Measurements from ENCODE around the gene ECT2.

The ECT2 gene

GRCh38 chr3:172848910-172849309 lies 98.4 kb downstream of the ECT2 start:
- Histone ChIP-seq H2BK12ac (ENCODE audit: low read length) (no peak overlapping the region), H2AFZ (ENCODE audit: insufficient read depth, low read length, poor library complexity) (no peak overlapping the region), H3K23ac (ENCODE audit: low read length) (no peak overlapping the region), H3K4me1 (ENCODE audit: control insufficient read depth in 1 of 2, insufficient read depth in 2 of 2, low read length in 2 of 2) (no peaks in the 10 kb centered on the region), H2AK5ac (ENCODE audit: low read length) (no peak overlapping the region), H3K79me2 (ENCODE audit: control insufficient read depth, insufficient read depth, low read length, poor library complexity) (no peaks in the 10 kb centered on the region), H3K4me2 (ENCODE audit: low read length) (no peak overlapping the region), H3K79me1 (ENCODE audit: low read length) (no peaks in the 10 kb centered on the region), H3K36me3 (ENCODE audit: control insufficient read depth in 1 of 2, insufficient read depth in 2 of 2, low read length in 2 of 2) (no peaks in the 10 kb centered on the region), H4K91ac (ENCODE audit: low read depth, low read length) (no peak overlapping the region), H2BK120ac (ENCODE audit: insufficient read depth, low read length, poor library complexity) (no peak overlapping the region), H3K9me3 (ENCODE audit: insufficient read depth, low read depth, low read length) (no peaks in the 10 kb centered on the region), H3K14ac (ENCODE audit: low read length) (no peak overlapping the region), H4K12ac (ENCODE audit: low read depth, low read length) (no peak overlapping the region), H3K4ac (ENCODE audit: low read depth, low read length) (no peak overlapping the region), H3K9ac (ENCODE audit: low read length) (no peak overlapping the region), H3K27me3 (ENCODE audit: insufficient read depth, low read length) (no peaks in the 10 kb centered on the region), H3K18ac (ENCODE audit: low read length) (no peak overlapping the region), H3K27ac (ENCODE audit: low read depth, low read length) (no peak overlapping the region), H2BK5ac (ENCODE audit: low read depth, low read length, poor library complexity) (no peak overlapping the region), H3K4me3 (ENCODE audit: low read depth, low read length) (no peak overlapping the region), H4K8ac (ENCODE audit: low read depth, low read length) (no peak overlapping the region)
- peak; percentile 42 to 87 for DNase-seq
- no CpG with 5 or more reads among the region's 1 CpG for WGBS (ENCODE audit: extremely low coverage, insufficient coverage, insufficient read length)

- Histone ChIP-seq H3K9ac (ENCODE audit: low read length) (no peak overlapping the region), H3K4me2 (ENCODE audit: low read length) (no peak overlapping the region), H3K9me3 (ENCODE audit: insufficient read depth, low read depth, low read length) (no peaks in the 10 kb centered on the region), H4K91ac (ENCODE audit: low read depth, low read length) (no peak overlapping the region), H3K4ac (ENCODE audit: low read depth, low read length) (no peak overlapping the region), H4K12ac (ENCODE audit: low read depth, low read length) (no peak overlapping the region), H3K79me2 (ENCODE audit: control insufficient read depth, insufficient read depth, low read length, poor library complexity) (no peaks in the 10 kb centered on the region), H2BK12ac (ENCODE audit: low read length) (no peak overlapping the region), H3K4me3 (ENCODE audit: low read depth, low read length) (no peak overlapping the region), H2AK5ac (ENCODE audit: low read length) (no peak overlapping the region), H3K27ac (ENCODE audit: low read depth, low read length) (no peak overlapping the region), H2BK5ac (ENCODE audit: low read depth, low read length, poor library complexity) (no peak overlapping the region), H3K14ac (ENCODE audit: low read length) (no peak overlapping the region), H3K27me3 (ENCODE audit: insufficient read depth, low read length) (no peaks in the 10 kb centered on the region), H3K23ac (ENCODE audit: low read length) (no peak overlapping the region), H3K36me3 (ENCODE audit: control insufficient read depth in 1 of 2, insufficient read depth in 2 of 2, low read length in 2 of 2) (no peaks in the 10 kb centered on the region), H3K4me1 (ENCODE audit: control insufficient read depth in 1 of 2, insufficient read depth in 2 of 2, low read length in 2 of 2) (peaks cover 0 to 2% of the 10 kb centered on the region in 2 experiments), H2BK120ac (ENCODE audit: insufficient read depth, low read length, poor library complexity) (no peak overlapping the region), H3K18ac (ENCODE audit: low read length) (no peak overlapping the region), H4K8ac (ENCODE audit: low read depth, low read length) (no peak overlapping the region), H3K79me1 (ENCODE audit: low read length) (no peaks in the 10 kb centered on the region), H2AFZ (ENCODE audit: insufficient read depth, low read length, poor library complexity) (no peak overlapping the region)
- DNase-seq, result no peak
- no CpG with 5 or more reads among the region's 1 CpG for WGBS (ENCODE audit: extremely low coverage, insufficient coverage, insufficient read length)
Measured at GRCh38 chr3:172853005-172853404, 102.5 kb downstream of the ECT2 start.

- H4K91ac ChIP-seq (ENCODE audit: low read depth, low read length), result no peak overlapping the region
- H3K9ac ChIP-seq (ENCODE audit: low read length), result no peak overlapping the region
- no peaks in the 10 kb centered on the region for H3K36me3 ChIP-seq (ENCODE audit: control insufficient read depth in 1 of 2, insufficient read depth in 2 of 2, low read length in 2 of 2)
- H3K79me2 ChIP-seq (ENCODE audit: control insufficient read depth, insufficient read depth, low read length, poor library complexity), result no peaks in the 10 kb centered on the region
- no CpG with 5 or more reads among the region's 3 CpGs for WGBS (ENCODE audit: extremely low coverage, insufficient coverage, insufficient read length)
- H3K27me3 ChIP-seq (ENCODE audit: insufficient read depth, low read length), result no peaks in the 10 kb centered on the region
- no peak overlapping the region for H2AK5ac ChIP-seq (ENCODE audit: low read length)
- no peak for DNase-seq
- H2BK5ac ChIP-seq (ENCODE audit: low read depth, low read length, poor library complexity), result no peak overlapping the region
- no peak overlapping the region for H2BK120ac ChIP-seq (ENCODE audit: insufficient read depth, low read length, poor library complexity)
- H2BK12ac ChIP-seq (ENCODE audit: low read length), result no peak overlapping the region
- no peak overlapping the region for H4K8ac ChIP-seq (ENCODE audit: low read depth, low read length)
- no peak overlapping the region for H3K27ac ChIP-seq (ENCODE audit: low read depth, low read length)
- H3K18ac ChIP-seq (ENCODE audit: low read length), result no peak overlapping the region
- H2AFZ ChIP-seq (ENCODE audit: insufficient read depth, low read length, poor library complexity), result no peak overlapping the region
- H3K9me3 ChIP-seq (ENCODE audit: insufficient read depth, low read depth, low read length), result no peaks in the 10 kb centered on the region
- H3K14ac ChIP-seq (ENCODE audit: low read length), result no peak overlapping the region
- H3K23ac ChIP-seq (ENCODE audit: low read length), result no peak overlapping the region
- no peak overlapping the region for H4K12ac ChIP-seq (ENCODE audit: low read depth, low read length)
- no peak overlapping the region for H3K4ac ChIP-seq (ENCODE audit: low read depth, low read length)
- no peaks in the 10 kb centered on the region for H3K79me1 ChIP-seq (ENCODE audit: low read length)
- H3K4me3 ChIP-seq (ENCODE audit: low read depth, low read length), result no peak overlapping the region
- H3K4me1 ChIP-seq (ENCODE audit: control insufficient read depth in 1 of 2, insufficient read depth in 2 of 2, low read length in 2 of 2), result peaks cover 0 to 2% of the 10 kb centered on the region in 2 experiments
- H3K4me2 ChIP-seq (ENCODE audit: low read length), result no peak overlapping the region
Measured at GRCh38 chr3:172853921-172854666, 103.6 kb downstream of the ECT2 start.

- no peaks in the 10 kb centered on the region for H3K27me3 ChIP-seq (ENCODE audit: insufficient read depth, low read length)
- no peak overlapping the region for H2BK120ac ChIP-seq (ENCODE audit: insufficient read depth, low read length, poor library complexity)
- H4K12ac ChIP-seq (ENCODE audit: low read depth, low read length), result no peak overlapping the region
- no peak overlapping the region for H2BK12ac ChIP-seq (ENCODE audit: low read length)
- no peaks in the 10 kb centered on the region for H3K79me1 ChIP-seq (ENCODE audit: low read length)
- H4K91ac ChIP-seq (ENCODE audit: low read depth, low read length), result no peak overlapping the region
- H3K23ac ChIP-seq (ENCODE audit: low read length), result no peak overlapping the region
- H4K8ac ChIP-seq (ENCODE audit: low read depth, low read length), result no peak overlapping the region
- no peak overlapping the region for H2AK5ac ChIP-seq (ENCODE audit: low read length)
- H3K18ac ChIP-seq (ENCODE audit: low read length), result no peak overlapping the region
- H3K79me2 ChIP-seq (ENCODE audit: control insufficient read depth, insufficient read depth, low read length, poor library complexity), result no peaks in the 10 kb centered on the region
- DNase-seq, result no peak
- no peak overlapping the region for H3K27ac ChIP-seq (ENCODE audit: low read depth, low read length)
- no peak overlapping the region for H3K4ac ChIP-seq (ENCODE audit: low read depth, low read length)
- no peak overlapping the region for H2BK5ac ChIP-seq (ENCODE audit: low read depth, low read length, poor library complexity)
- H3K14ac ChIP-seq (ENCODE audit: low read length), result no peak overlapping the region
- peaks cover 0 to 2% of the 10 kb centered on the region in 2 experiments for H3K4me1 ChIP-seq (ENCODE audit: control insufficient read depth in 1 of 2, insufficient read depth in 2 of 2, low read length in 2 of 2)
- no peaks in the 10 kb centered on the region for H3K9me3 ChIP-seq (ENCODE audit: insufficient read depth, low read depth, low read length)
- no peak overlapping the region for H3K4me3 ChIP-seq (ENCODE audit: low read depth, low read length)
- no peak overlapping the region for H2AFZ ChIP-seq (ENCODE audit: insufficient read depth, low read length, poor library complexity)
- no peaks in the 10 kb centered on the region for H3K36me3 ChIP-seq (ENCODE audit: control insufficient read depth in 1 of 2, insufficient read depth in 2 of 2, low read length in 2 of 2)
- H3K4me2 ChIP-seq (ENCODE audit: low read length), result no peak overlapping the region
- H3K9ac ChIP-seq (ENCODE audit: low read length), result no peak overlapping the region
Measured at GRCh38 chr3:172855037-172855436, 104.5 kb downstream of the ECT2 start.

Measured in trophoblast cell (in vitro differentiated cells and primary cell).